GM18873 (cell line): ENCODE measurements around the gene FUOM.

Source experiments
- ATAC-seq: cut with Tn5 transposase; IDR thresholded peaks from one replicate; pipeline ENCODE4 v1.9.1; 2021; ENCODE audit warnings: mild to moderate bottlenecking, moderate library complexity, moderate number of reproducible peaks; ENCODE audit not compliant: unreplicated experiment, low FRiP score

Gene FUOM

GRCh38 chr10:133353988-133354605 lies 3.7 kb downstream of the FUOM start:
- no peak for ATAC-seq

- ATAC-seq = no peak
These were observed 4.4 kb downstream of the FUOM start for GRCh38 chr10:133353202-133353959.

- no peak for ATAC-seq
These were observed 6.2 kb downstream of the FUOM start for GRCh38 chr10:133351408-133352318.

- ATAC-seq = no peak
These were observed 6.9 kb downstream of the FUOM start for GRCh38 chr10:133350950-133351329.

GRCh38 chr10:133350283-133350949 lies 7.4 kb downstream of the FUOM start:
- no peak for ATAC-seq

- no peak for ATAC-seq
These were observed 8.2 kb downstream of the FUOM start for GRCh38 chr10:133349577-133350011.

GRCh38 chr10:133349160-133349568 lies 8.7 kb downstream of the FUOM start:
- ATAC-seq = no peak

- ATAC-seq = no peak
These were observed 9.9 kb downstream of the FUOM start for GRCh38 chr10:133347710-133348517.

- ATAC-seq = no peak
These were observed 11.4 kb downstream of the FUOM start for GRCh38 chr10:133346413-133346812.

GRCh38 chr10:133344236-133344635 lies 13.6 kb downstream of the FUOM start:
- no peak for ATAC-seq

- ATAC-seq = no peak
These were observed 14.3 kb downstream of the FUOM start for GRCh38 chr10:133343558-133343957.

GRCh38 chr10:133342942-133343341 lies 14.9 kb downstream of the FUOM start:
- no peak for ATAC-seq

GRCh38 chr10:133341983-133342382 lies 15.8 kb downstream of the FUOM start:
- ATAC-seq = no peak

GRCh38 chr10:133339708-133340380 lies 18.0 kb downstream of the FUOM start:
- ATAC-seq = no peak

- ATAC-seq = no peak
These were observed 19.4 kb downstream of the FUOM start for GRCh38 chr10:133338080-133339071.

- no peak for ATAC-seq
These were observed 20.5 kb downstream of the FUOM start for GRCh38 chr10:133337370-133337725.

- ATAC-seq = no peak
These were observed 21.0 kb downstream of the FUOM start, which contains the start of gene CALY for GRCh38 chr10:133336577-133337369. Gene CALY (minus strand): TSS chr10:133336896. CDS start chr10:133328989, 7,907 bp downstream.
